ENCODE results near the gene OPN4.

Gene OPN4

GRCh38 chr10:86646532-86646931 is 7.8 kb upstream of the OPN4 start:
- CTCF ChIA-PET: interaction anchor here (0.8 to 2.1 kb wide), 6 partner anchors 14 to 293 kb away, joined by 3 to 7 read pairs (median 4); partner anchors contain the start of gene LDB3
- H3K4me3 ChIP-seq (ENCODE audit: low read depth, low read length): no peak overlapping the region
- no peak for DNase-seq (ENCODE audit: low read depth, low spot score)
- no peak for TF ChIP-seq CTCF (IDR thresholded peaks at IDR 0.05; ENCODE audit: insufficient read depth, low read length, missing control alignments)
- POLR2A ChIA-PET: no interaction called here

- TF ChIP-seq CTCF (IDR thresholded peaks at IDR 0.05; ENCODE audit: insufficient read depth, low read length, missing control alignments): no peak
- DNase-seq (ENCODE audit: low read depth, low spot score): no peak
- CTCF ChIA-PET: interaction anchor here (0.8 to 2.1 kb wide), 8 partner anchors 14 to 292 kb away, joined by 3 to 7 read pairs (median 4); partner anchors contain the start of gene LDB3
- POLR2A ChIA-PET: no interaction called here
- no peak overlapping the region for H3K4me3 ChIP-seq (ENCODE audit: low read depth, low read length)
These were observed 7.4 kb upstream of the OPN4 start for GRCh38 chr10:86646933-86647332.

DNA sequence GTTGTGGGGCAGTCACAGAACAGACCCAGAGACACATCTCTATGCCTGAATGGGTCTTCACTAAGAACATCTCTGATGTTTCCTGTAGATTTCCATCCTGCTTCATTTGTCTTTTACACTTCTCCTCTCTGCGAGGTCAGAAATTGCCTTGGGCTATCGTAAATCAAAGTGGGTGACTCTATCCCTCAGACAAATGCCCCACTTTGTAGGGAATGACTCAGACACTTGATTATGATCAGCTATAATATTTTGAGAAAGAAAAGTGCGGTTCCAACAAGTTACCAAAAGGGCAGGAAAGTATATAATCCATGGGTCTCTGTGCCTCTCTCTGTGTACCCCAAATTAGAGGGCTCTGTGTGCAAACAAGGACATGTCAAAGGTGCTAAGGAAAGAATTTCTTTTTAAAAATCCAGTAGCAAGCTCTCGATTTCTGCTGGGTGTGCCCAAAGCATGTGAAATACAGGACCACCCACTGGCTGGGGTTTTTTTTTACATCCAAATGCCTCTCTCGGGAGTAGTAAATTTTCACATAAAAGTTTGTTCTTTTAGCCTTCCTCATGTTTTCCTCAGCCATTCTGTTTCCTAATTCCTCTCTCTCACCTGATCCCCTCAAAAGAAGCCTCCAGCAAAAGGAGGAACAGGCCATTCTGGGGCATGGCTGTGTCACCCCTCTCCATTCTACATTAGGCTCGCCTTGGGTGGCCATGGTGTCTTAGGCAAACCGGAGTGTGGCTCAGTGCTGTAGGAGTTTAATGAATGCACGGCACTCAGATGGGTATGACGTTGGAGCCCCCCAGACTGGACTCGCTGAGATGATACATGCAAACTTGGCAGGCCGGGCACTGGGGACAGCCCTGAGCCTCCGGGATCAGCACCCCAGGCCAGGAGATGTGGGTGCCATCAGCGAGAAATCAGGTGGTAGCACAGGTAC is 6.3 kb upstream of the OPN4 start:
- ChIA-PET CTCF (interaction anchor here (0.8 to 2.1 kb wide), 5 partner anchors 14 to 291 kb away, joined by 3 to 7 read pairs (median 4); no protein-coding TSS in a partner anchor), POLR2A (no interaction called here)
- no peak for TF ChIP-seq CTCF (IDR thresholded peaks at IDR 0.05; ENCODE audit: insufficient read depth, low read length, missing control alignments)
- no peak for DNase-seq (ENCODE audit: low read depth, low spot score)
- no peak overlapping the region for H3K4me3 ChIP-seq (ENCODE audit: low read depth, low read length)

GRCh38 chr10:86648704-86649427 is 5.5 kb upstream of the OPN4 start:
- ChIA-PET POLR2A (interaction anchor here (0.6 kb wide), 1 partner anchor 109 kb away, joined by 3 read pairs; no protein-coding TSS in a partner anchor), CTCF (interaction anchor here (0.8 to 1.2 kb wide), 2 partner anchors 35 to 249 kb away, joined by 4 read pairs; no protein-coding TSS in a partner anchor)
- TF ChIP-seq CTCF (IDR thresholded peaks at IDR 0.05; ENCODE audit: insufficient read depth, low read length, missing control alignments): no peak
- peak; percentile 51 for DNase-seq (ENCODE audit: low read depth, low spot score)
- H3K4me3 ChIP-seq (ENCODE audit: low read depth, low read length): no peak overlapping the region

DNA sequence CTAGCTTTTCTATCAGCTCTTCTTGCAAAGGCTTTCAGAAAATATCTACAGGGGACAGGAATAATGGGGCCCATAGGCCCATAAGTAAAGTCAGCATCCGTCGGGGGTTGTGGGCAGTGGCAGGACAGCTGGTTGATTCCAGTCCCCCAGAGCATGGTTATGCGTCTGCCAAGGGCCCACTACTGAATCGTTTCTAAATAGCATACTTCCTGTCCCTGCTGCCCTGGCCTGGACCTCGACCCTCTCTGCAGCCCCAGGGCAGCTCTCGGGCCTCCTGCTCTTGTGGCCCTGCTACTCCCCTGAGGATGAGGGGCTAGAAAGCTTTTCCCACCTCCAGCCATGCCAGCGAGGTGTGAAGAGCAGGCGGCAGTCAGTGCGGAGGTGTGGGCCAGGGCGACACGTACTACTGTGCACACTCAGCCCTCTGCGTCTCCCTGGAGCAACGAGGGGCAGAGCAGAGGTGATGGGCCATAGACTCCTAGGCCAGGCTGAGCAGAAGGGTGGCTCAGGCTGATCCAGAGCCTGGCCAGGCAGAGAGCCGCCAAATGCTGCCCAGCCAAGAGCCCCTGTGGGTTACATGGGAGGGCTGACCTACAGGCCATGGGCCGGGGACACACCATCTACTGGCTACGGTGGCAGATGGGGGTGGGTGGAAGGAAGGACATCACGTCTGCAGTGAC is 4.7 kb upstream of the OPN4 start:
- no peak for DNase-seq (ENCODE audit: low read depth, low spot score)
- CTCF ChIA-PET: interaction anchor here (0.8 to 1.2 kb wide), 2 partner anchors 35 to 250 kb away, joined by 4 read pairs; no protein-coding TSS in a partner anchor
- H3K4me3 ChIP-seq (ENCODE audit: low read depth, low read length): no peak overlapping the region
- POLR2A ChIA-PET: no interaction called here
- TF ChIP-seq CTCF (IDR thresholded peaks at IDR 0.05; ENCODE audit: insufficient read depth, low read length, missing control alignments): no peak
